Stimulated activated effector memory CD8-positive, alpha-beta T cell treated with anti-CD3 and anti-CD28 coated beads, Interleukin-12 subunit alpha, Interleukin-12 subunit beta, amount 100 ng/mL, for 72 hours (primary cell): ENCODE results near the gene FAM174C.

Experiments
- ATAC-seq: fragments of 150-1000 bp; cut with Tn5 transposase; 2 replicates; pipeline ENCODE4 v1.10.0; 2021
- DNase-seq, 2 donors: peaks; one replicate each; pipeline ENCODE4 v3.0.0; 2021 to 2022; ENCODE audit warnings: low spot score in 2 of 2
- H3K27ac Mint-ChIP-seq: one replicate; pipeline ENCODE4 v1.8.0; 2022; ENCODE audit warnings: mild to moderate bottlenecking, mixed read lengths
- H3K36me3 Mint-ChIP-seq: one replicate; pipeline ENCODE4 v1.8.0; 2022; ENCODE audit warnings: mild to moderate bottlenecking, mixed read lengths
- H3K4me1 Mint-ChIP-seq: one replicate; pipeline ENCODE4 v1.8.0; 2022; ENCODE audit warnings: mixed read lengths
- H3K4me3 Mint-ChIP-seq: one replicate; pipeline ENCODE4 v1.8.0; 2022; ENCODE audit warnings: mild to moderate bottlenecking, mixed read lengths
- H3K9me3 Mint-ChIP-seq: one replicate; pipeline ENCODE4 v1.8.0; 2022; ENCODE audit warnings: mixed read lengths

The FAM174C gene

DNA sequence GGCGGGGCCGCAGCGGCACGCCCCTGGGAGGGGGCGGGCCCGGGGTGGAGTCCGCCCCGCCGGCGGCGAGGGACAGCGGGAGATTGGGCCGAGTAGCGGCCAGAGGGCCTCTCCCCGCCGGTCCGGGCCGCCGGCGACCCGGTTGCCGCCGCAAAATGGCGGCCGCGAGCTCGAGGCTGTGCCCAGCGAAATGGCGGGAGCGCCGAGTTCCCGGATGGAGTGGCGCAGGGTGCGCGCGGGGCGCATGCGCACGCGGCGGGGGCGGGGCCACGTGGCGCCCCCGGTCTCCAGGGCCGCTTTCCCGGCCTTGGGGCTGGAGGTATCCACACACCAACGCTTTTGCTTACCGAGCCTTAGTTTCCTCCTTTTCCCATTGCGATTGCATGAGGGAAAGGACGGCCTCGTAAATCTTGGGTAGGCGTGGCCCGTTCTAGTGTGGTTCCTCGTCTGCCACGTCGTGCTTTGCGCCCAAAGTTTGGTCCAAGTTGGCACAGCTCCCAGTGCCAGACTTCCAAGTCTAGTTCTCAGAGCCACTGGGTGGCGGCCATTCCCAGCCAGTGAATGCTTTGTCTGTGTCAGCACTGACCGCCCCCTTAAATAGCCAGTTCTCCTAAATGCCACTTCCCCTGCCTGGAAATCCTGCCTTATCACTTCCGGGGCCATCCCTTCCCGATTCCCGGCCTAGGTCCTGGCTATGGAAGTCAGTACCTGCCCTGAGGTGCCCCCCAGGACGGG lies 5.7 kb upstream of the FAM174C start:
- DNase-seq (peak; percentile 81 to 93), ATAC-seq (peak; percentile 52)
- Mint-ChIP-seq H3K4me3 (peak overlapping the region; percentile 89), H3K27ac (peak overlapping the region; percentile 96), H3K36me3 (peaks cover 83% of the 10 kb centered on the region), H3K9me3 (no peaks in the 10 kb centered on the region), H3K4me1 (peaks cover 81% of the 10 kb centered on the region)

DNA sequence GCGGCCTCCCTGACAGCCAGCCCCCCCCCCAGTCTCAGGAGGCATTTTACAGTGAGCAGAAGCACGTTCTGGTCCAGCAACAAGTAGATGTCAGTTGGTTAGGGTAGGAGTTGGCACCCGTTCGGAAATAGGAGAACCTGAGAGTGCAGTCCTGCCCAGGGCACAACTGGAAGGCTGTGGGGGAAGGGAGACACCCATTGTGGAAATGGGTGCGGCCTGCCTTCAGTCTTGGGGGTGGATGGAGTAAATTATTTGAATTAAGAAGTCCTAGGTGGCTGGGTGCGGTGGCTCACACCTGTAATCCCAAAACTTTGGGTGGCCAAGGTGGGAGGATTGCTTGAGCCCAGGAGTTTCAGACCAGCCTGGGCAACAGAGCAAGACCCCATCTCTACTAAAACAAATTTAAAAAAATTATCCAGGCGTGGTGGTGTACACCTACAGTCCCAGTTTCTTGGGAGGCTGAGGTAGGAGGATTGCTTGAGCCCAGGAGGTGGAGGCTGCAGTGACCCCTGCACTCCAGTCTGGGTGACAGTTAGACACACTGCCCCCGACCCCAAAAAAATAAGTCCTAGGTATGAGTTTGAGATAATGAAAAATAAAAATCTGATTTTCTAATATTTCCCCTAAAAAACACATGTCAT lies 5.0 kb upstream of the FAM174C start:
- peak overlapping the region; percentile 96 for H3K27ac Mint-ChIP-seq
- no peak for DNase-seq
- peaks cover 83% of the 10 kb centered on the region for H3K36me3 Mint-ChIP-seq
- H3K9me3 Mint-ChIP-seq: no peaks in the 10 kb centered on the region
- ATAC-seq: no peak
- peaks cover 74% of the 10 kb centered on the region for H3K4me1 Mint-ChIP-seq
- peak overlapping the region; percentile 89 for H3K4me3 Mint-ChIP-seq

DNA sequence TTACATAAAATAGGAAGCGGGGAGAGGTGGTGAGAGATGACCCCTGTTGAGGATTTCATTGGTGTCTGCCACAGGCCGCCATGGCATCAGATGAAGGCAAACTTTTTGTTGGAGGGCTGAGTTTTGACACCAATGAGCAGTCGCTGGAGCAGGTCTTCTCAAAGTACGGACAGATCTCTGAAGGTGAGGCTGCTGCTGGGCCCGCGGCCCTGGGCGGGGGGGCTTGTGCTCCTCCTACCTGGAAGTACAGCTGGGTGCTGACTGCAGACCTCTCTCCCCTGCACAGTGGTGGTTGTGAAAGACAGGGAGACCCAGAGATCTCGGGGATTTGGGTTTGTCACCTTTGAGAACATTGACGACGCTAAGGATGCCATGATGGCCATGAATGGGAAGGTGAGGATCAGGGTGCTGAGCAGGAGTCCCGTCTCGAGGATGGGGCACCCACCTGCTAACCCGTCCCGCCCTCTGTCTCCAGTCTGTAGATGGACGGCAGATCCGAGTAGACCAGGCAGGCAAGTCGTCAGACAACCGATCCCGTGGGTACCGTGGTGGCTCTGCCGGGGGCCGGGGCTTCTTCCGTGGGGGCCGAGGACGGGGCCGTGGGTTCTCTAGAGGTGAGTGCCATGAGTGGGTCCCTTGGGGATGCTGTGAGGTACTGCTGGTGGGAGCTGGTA lies 4.3 kb upstream of the FAM174C start:
- Mint-ChIP-seq H3K9me3 (no peaks in the 10 kb centered on the region), H3K4me1 (peaks cover 67% of the 10 kb centered on the region), H3K27ac (peak overlapping the region; percentile 96), H3K36me3 (peaks cover 85% of the 10 kb centered on the region), H3K4me3 (peak overlapping the region; percentile 89)
- ATAC-seq: no peak
- DNase-seq: no peak

DNA sequence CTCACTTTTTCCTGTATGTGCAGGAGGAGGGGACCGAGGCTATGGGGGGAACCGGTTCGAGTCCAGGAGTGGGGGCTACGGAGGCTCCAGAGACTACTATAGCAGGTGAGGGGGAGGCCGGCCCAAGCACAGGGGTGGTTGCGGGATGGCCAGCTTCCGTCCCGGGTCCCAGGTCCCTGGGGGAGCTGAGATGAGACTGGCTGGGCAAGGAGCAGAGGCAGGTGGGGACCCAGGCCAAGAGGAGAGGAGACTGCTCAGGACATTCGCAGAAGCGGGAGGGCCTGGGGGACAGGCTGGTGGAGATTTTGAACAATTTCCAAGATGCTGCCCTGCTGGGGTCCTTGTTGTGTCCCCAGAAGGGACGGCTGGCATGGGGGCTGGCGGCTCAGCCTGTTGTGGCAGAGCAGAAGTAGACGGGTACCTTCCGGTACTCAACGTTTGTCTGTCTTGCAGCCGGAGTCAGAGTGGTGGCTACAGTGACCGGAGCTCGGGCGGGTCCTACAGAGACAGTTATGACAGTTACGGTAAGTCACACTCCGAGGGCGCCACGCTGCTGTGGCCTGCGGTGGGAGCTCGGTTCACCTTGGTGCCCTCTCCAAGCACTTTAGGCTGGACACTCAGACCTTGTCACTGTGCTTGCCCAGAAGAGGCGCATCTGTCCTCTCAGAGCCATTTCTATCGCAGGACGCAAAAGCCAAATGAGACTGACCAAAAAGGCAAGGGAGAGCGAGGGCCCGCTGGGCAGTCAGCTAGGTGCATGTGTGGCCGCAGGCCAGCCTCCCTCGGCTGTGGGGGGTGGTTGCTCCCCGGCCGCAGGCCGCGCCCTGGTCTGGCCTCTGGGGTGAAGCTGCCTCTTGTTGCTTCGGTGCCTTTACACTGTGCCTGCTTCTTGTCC lies 3.6 kb upstream of the FAM174C start:
- no peak for DNase-seq
- Mint-ChIP-seq H3K4me3 (peak overlapping the region; percentile 89), H3K9me3 (no peaks in the 10 kb centered on the region), H3K4me1 (peaks cover 70% of the 10 kb centered on the region), H3K27ac (peak overlapping the region; percentile 96), H3K36me3 (peaks cover 91% of the 10 kb centered on the region)
- no peak for ATAC-seq

GRCh38 chr19:1272423-1273262 lies 2.7 kb upstream of the FAM174C start:
- Mint-ChIP-seq H3K27ac (peak overlapping the region; percentile 81), H3K4me1 (peaks cover 66% of the 10 kb centered on the region), H3K4me3 (peak overlapping the region; percentile 89), H3K9me3 (no peaks in the 10 kb centered on the region), H3K36me3 (peaks cover 100% of the 10 kb centered on the region)
- no peak for DNase-seq
- no peak for ATAC-seq

- H3K4me1 Mint-ChIP-seq: peaks cover 58% of the 10 kb centered on the region
- H3K36me3 Mint-ChIP-seq: peaks cover 100% of the 10 kb centered on the region
- H3K27ac Mint-ChIP-seq: peak overlapping the region; percentile 92
- H3K9me3 Mint-ChIP-seq: no peaks in the 10 kb centered on the region
- ATAC-seq (no peak), DNase-seq (no peak)
- peak overlapping the region; percentile 89 for H3K4me3 Mint-ChIP-seq
Observed at GRCh38 chr19:1273263-1274041, 1.9 kb upstream of the FAM174C start.

DNA sequence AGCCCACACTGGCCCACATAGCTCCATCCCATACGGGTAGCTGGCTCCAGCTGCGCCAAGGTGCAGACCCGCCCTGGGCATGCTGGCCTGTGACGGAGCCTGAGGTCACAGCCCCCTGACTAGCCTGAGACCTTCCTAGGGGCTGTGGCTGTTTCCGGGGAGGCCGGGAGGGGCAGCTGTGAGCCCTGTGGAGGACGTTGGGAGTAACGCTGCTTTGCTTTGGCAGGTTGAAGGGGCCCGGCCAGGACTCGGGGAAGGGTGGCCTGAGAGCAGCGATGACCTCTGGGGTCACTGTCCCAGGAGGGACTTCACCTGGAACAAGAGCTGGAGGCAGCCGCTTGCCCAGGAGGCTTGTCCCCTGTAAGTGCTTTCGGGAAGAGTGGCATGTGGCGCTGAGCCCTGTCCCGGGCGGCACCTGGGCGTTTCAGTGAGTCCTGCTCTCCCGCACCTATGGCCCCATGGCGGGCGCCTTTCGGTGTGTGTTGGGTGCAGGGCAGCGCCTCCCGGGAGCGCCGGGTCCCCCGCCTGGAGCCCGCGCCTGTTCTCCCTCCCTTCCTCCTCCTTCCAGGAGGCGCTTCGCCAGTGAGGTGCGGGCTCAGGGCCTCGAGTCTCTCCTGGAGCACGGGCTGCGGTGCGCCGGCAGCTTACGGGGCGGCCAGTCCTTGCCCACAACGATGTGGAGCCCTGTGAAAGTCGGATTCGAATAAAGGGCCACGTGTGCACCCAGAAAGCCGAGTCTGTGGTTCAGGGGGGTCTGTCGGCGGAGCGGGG lies 1.1 kb upstream of the FAM174C start:
- Mint-ChIP-seq H3K4me3 (peak overlapping the region; percentile 89), H3K9me3 (no peaks in the 10 kb centered on the region), H3K4me1 (peaks cover 52% of the 10 kb centered on the region), H3K36me3 (peaks cover 100% of the 10 kb centered on the region), H3K27ac (peak overlapping the region; percentile 92)
- ATAC-seq (no peak), DNase-seq (no peak)

DNA sequence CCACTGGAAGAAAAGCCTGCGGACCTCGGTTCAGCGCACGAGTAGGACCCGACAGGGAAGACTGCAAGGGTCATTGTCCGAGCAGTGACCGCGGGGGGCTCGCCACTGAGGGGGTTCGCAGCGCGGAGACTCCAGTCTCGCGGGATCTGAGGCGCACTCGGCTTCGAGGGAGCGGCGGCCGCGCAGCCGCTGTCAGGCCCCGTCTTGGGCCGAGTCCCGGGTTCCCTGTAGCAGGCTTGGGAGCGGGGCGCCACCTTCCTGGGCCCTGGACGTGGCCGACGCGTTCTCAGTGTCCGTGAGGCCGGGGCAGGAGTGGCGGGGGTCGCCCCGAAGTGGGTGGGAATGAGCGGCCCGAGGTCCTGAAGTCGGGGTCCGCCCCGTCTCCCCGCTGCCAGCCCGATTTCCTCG lies 474 bp upstream of the FAM174C start:
- Mint-ChIP-seq H3K36me3 (peaks cover 100% of the 10 kb centered on the region), H3K4me3 (peak overlapping the region; percentile 89), H3K4me1 (peaks cover 56% of the 10 kb centered on the region), H3K27ac (peak overlapping the region; percentile 92), H3K9me3 (no peaks in the 10 kb centered on the region)
- ATAC-seq: no peak
- no peak for DNase-seq

- H3K9me3 Mint-ChIP-seq: no peaks in the 10 kb centered on the region
- no peak for DNase-seq
- peaks cover 88% of the 10 kb centered on the region for H3K36me3 Mint-ChIP-seq
- no peak for ATAC-seq
- H3K27ac Mint-ChIP-seq: peak overlapping the region; percentile 92
- peaks cover 50% of the 10 kb centered on the region for H3K4me1 Mint-ChIP-seq
- peak overlapping the region; percentile 89 for H3K4me3 Mint-ChIP-seq
Observed at GRCh38 chr19:1275976-1276627, 772 bp downstream of the FAM174C start.

GRCh38 chr19:1276628-1277022 lies 1.3 kb downstream of the FAM174C start:
- peak overlapping the region; percentile 92 for H3K27ac Mint-ChIP-seq
- no peak for DNase-seq

DNA sequence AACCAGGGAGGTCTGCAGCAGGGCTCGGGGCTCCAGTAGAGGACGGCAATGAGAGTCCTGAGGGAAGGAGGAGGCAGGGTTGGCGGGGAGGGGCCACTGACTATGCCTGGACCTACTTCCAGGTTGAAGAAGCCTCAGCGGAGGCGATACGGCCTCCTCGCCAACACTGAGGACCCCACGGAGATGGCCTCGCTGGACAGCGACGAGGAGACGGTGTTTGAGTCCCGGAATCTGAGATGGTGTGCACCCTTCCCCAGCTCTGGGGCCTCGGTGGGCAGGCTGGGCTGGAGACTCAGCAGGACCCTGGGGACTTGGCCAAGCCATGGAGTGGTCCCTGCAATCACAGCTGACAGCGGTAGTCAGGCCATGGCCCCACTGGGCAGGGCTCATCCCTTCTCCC lies 1.7 kb downstream of the FAM174C start:
- ATAC-seq (no peak), DNase-seq (no peak)
- Mint-ChIP-seq H3K4me3 (peak overlapping the region; percentile 89), H3K9me3 (no peaks in the 10 kb centered on the region), H3K27ac (peak overlapping the region; percentile 92), H3K4me1 (peaks cover 40% of the 10 kb centered on the region), H3K36me3 (peaks cover 84% of the 10 kb centered on the region)

More at GRCh38 chr19:1276628-1277022, 1.3 kb downstream of the FAM174C start:
- Mint-ChIP-seq H3K4me1 (peaks cover 45% of the 10 kb centered on the region), H3K9me3 (no peaks in the 10 kb centered on the region), H3K4me3 (peak overlapping the region; percentile 89), H3K36me3 (peaks cover 85% of the 10 kb centered on the region)
- ATAC-seq: no peak

- Mint-ChIP-seq H3K4me3 (peak overlapping the region; percentile 11), H3K27ac (peak overlapping the region; percentile 64)
Observed at GRCh38 chr19:1278074-1278473, 2.7 kb downstream of the FAM174C start.

More at GRCh38 chr19:1278074-1278473, 2.7 kb downstream of the FAM174C start:
- Mint-ChIP-seq H3K4me1 (peaks cover 30% of the 10 kb centered on the region), H3K9me3 (no peaks in the 10 kb centered on the region), H3K36me3 (peaks cover 74% of the 10 kb centered on the region)
- DNase-seq (no peak), ATAC-seq (no peak)
